CD4-positive, alpha-beta T cell (primary cell): Measurements from ENCODE around the gene RALGPS2. TPM values are rescaled to one million over a fixed set of nuclear protein-coding genes. Genes with fewer than 3 reads are reported as not detected.

ENCODE experiments used
- ATAC-seq: fragments of 200-7000 bp; cut with Tn5 transposase; one replicate; pipeline ENCODE4 v1.10.0; 2022; ENCODE audit warnings: mild to moderate bottlenecking; ENCODE audit not compliant: poor library complexity
- CTCF ChIA-PET: fragments of 350-600 bp; sonication (Branson Sonifier 250); formaldehyde crosslinking; loops from one replicate; lab custom pipeline; 2021; ENCODE audit warnings: antibody characterized with exemption, inconsistent platforms; lab: Charles Lee
- POLR2A ChIA-PET: fragments of 350-600 bp; sonication (Branson Sonifier 250); formaldehyde crosslinking; loops from one replicate; lab custom pipeline; 2021; ENCODE audit warnings: antibody characterized with exemption, inconsistent platforms; lab: Charles Lee
- DNase-seq, 14 experiments: peaks; one replicate each; pipeline ENCODE4 v3.0.0-alpha.2; 2013 to 2020; ENCODE audit warnings: mixed read lengths in 2 of 14
- H3K27ac ChIP-seq, 2 donors: one replicate each; pipeline versions ENCODE4 v1.5.1 to v1.7.0; 2013; ENCODE audit warnings: low read length in 2 of 2, low read depth in 1 of 2, mild to moderate bottlenecking in 1 of 2
- H3K27me3 ChIP-seq, 2 experiments: 1 replicate in 1 of 2; 2 replicates in 1 of 2; pipeline versions ENCODE4 v1.6.1 to v1.7.0; 2013; ENCODE audit warnings: low read length in 2 of 2, control low read depth in 1 of 2, mild to moderate bottlenecking in 1 of 2, moderate library complexity in 1 of 2; ENCODE audit not compliant: insufficient read depth in 2 of 2, control insufficient read depth in 1 of 2
- H3K36me3 ChIP-seq: one replicate; pipeline ENCODE4 v1.6.1; 2013; ENCODE audit warnings: low read length, control low read depth; ENCODE audit not compliant: insufficient read depth
- H3K4me1 ChIP-seq: one replicate; pipeline ENCODE4 v1.6.1; 2013; ENCODE audit warnings: low read length, control low read depth; ENCODE audit not compliant: insufficient read depth
- H3K4me3 ChIP-seq: one replicate; pipeline ENCODE4 v1.5.1; 2013; ENCODE audit warnings: mild to moderate bottlenecking, low read length, moderate library complexity
- H3K9me3 ChIP-seq, 2 experiments: 1 replicate in 1 of 2; 2 replicates in 1 of 2; pipeline versions ENCODE4 v1.6.1 to v1.7.0; 2013; ENCODE audit warnings: low read length in 2 of 2, mild to moderate bottlenecking in 2 of 2, control low read depth in 1 of 2, moderate library complexity in 1 of 2; ENCODE audit not compliant: control insufficient read depth in 1 of 2, insufficient read depth in 1 of 2
- H3K27ac Mint-ChIP-seq: one replicate; pipeline ENCODE4 v1.8.0; 2020; ENCODE audit warnings: mixed read lengths
- H3K27me3 Mint-ChIP-seq: one replicate; pipeline ENCODE4 v1.8.0; 2021; ENCODE audit warnings: mixed read lengths
- H3K36me3 Mint-ChIP-seq: one replicate; pipeline ENCODE4 v1.8.0; 2021; ENCODE audit warnings: low read depth, mixed read lengths
- H3K4me1 Mint-ChIP-seq: one replicate; pipeline ENCODE4 v1.8.0; 2021; ENCODE audit warnings: low read depth, mixed read lengths
- H3K4me3 Mint-ChIP-seq: one replicate; pipeline ENCODE4 v1.8.0; 2020; ENCODE audit warnings: mild to moderate bottlenecking, mixed read lengths
- H3K9me3 Mint-ChIP-seq: one replicate; pipeline ENCODE4 v1.8.0; 2020; ENCODE audit warnings: mixed read lengths
- CTCF ChIP-seq: fragments of 200-600 bp; IDR thresholded peaks from one replicate; pipeline ENCODE4 v1.8.0; 2022; ENCODE audit warnings: antibody characterized with exemption, mild to moderate bottlenecking
- intact Hi-C, 2 experiments: fragments of 100-400 bp; cut with DNase I in 1 of 2; cut with micrococcal nuclease in 1 of 2; formaldehyde crosslinking; loops; one replicate each; pipeline versions ENCODE4 v1.15.1 to v1.9.0; 2023 to 2025; cut with DNase I, micrococcal nuclease
- total RNA-seq, 174 experiments: library from RNA in 2 of 174; stranded (reverse) in 2 of 174; gene quantifications; one replicate each; pipeline ENCODE4 v1.2.3 and lab custom pipeline; 2021 to 2026

Gene RALGPS2
- total RNA-seq, 2 experiments from 2014 or later, result 8.6 to 10.8 TPM

DNA sequence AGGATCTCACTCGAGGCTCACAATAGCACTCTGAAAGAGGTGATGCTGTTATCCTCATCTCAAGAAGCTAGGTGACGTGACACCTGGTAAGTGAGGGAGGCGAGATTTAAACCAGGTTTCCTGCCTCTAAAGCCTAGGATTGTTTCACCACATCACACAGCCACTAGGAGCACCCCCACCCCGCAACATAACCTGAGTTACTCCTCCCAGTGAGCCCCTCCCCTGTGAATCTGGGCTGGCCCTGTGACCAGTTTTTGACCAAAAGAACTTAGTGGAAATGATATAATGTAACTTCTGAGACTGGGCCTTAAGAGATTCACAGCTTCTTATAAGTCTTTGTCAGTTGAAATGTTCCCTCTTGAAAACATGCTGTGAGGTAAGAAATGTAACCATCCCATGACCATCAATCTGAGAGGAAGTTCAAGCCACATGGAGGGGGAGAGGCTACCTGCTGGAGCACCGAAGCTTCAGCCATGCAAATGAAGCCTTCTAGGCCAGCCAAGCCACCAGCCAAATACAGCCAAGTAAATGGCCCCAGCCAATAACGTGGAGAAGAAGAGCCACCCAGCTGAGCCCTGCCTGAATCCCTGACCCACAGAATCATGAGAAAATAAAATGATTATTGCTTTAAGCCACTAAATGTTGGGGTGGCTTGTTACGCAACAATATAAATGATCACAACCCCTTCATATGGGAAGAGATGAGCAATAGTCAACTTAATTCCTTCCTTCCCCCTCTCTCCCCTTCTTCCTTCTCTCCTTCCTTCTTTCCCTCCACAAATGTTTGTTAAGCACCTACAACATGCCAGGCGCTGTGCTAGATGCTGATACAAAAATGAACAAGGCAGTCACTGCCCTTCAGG lies 239.7 kb downstream of the RALGPS2 start:
- no peak overlapping the region for H3K27ac Mint-ChIP-seq
- H3K36me3 Mint-ChIP-seq, result no peaks in the 10 kb centered on the region
- CTCF ChIA-PET, result no interaction called here
- TF ChIP-seq CTCF, result no peak
- no peaks in the 10 kb centered on the region for H3K4me1 Mint-ChIP-seq
- H3K9me3 ChIP-seq, result peaks cover 0 to 12% of the 10 kb centered on the region in 2 experiments
- intact Hi-C loops, result no loop called here
- H3K9me3 Mint-ChIP-seq, result no peaks in the 10 kb centered on the region
- no peaks in the 10 kb centered on the region for H3K36me3 ChIP-seq
- no peak overlapping the region for H3K27ac ChIP-seq
- DNase-seq (no peak), ATAC-seq (no peak)
- no peaks in the 10 kb centered on the region for H3K27me3 Mint-ChIP-seq
- POLR2A ChIA-PET, result no interaction called here
- no peak overlapping the region for H3K4me3 ChIP-seq
- H3K4me3 Mint-ChIP-seq, result no peak overlapping the region
- no peaks in the 10 kb centered on the region for H3K27me3 ChIP-seq
- H3K4me1 ChIP-seq, result no peaks in the 10 kb centered on the region

DNA sequence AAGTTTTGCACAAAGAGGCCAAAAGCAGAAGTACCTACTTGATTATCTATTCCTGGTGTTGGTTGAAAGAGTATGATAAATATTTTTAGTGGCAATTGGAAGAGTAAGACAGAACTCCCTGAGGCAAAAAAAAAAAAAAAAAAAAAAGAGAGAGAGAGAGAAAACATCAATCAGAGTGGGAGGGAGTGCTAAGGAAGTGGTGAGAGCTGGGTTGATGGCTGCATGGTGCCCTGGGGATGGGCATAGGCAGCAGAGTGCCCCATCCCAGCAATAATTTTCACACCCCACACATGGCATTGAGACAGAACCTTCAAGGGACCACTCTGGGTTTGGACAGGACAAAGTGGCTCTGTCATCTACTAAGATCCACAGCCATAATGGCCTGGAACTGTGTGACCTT lies 241.3 kb downstream of the RALGPS2 start:
- Histone ChIP-seq H3K4me1 (no peaks in the 10 kb centered on the region), H3K27ac (no peak overlapping the region), H3K27me3 (no peaks in the 10 kb centered on the region), H3K4me3 (no peak overlapping the region), H3K36me3 (no peaks in the 10 kb centered on the region), H3K9me3 (peaks cover 0 to 8% of the 10 kb centered on the region in 2 experiments)
- Mint-ChIP-seq H3K4me1 (no peaks in the 10 kb centered on the region), H3K36me3 (no peaks in the 10 kb centered on the region), H3K9me3 (no peaks in the 10 kb centered on the region), H3K27me3 (no peaks in the 10 kb centered on the region), H3K27ac (no peak overlapping the region), H3K4me3 (no peak overlapping the region)
- ChIA-PET POLR2A (no interaction called here), CTCF (no interaction called here)
- ATAC-seq (no peak), DNase-seq (no peak)
- intact Hi-C loops, result no loop called here
- no peak for TF ChIP-seq CTCF

DNA sequence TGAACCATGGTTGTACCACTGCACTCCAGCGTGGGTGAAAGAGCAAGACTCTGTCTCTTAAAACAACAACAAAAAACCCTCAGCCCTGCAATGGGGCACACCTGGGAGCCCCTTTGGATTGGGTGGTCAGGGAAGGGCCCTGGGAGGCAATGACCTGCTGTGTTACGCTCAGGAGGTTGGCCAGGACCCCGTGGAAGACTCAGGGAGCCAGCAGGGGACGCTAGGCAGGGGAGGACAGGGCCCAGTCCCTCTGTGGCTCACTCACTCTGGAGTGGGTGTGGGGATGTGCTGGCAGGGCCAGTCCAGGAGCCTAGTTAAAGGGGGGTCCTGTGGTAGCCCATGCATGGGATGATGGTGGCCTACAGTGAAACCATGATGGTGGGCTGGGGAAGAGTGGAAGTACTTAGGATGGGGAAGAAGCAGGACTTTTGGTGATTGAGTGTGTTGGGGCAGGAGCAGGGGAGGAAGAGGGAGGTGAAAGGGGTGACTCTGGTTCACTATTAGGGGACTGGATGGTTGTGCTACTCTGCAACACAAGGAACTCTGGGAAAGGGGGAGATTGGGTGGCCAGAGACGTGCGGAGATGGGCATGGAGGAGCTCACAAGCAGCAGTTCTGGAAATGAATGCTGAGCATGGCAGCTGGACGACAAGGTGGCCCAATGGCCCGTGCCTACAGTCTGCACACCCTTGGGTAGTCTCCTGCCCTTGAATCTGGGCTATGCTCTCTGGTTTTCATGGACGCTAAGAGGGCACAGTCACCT lies 244.4 kb downstream of the RALGPS2 start:
- Mint-ChIP-seq H3K27me3 (peaks cover 6% of the 10 kb centered on the region), H3K27ac (no peak overlapping the region), H3K4me3 (no peak overlapping the region), H3K9me3 (no peaks in the 10 kb centered on the region), H3K4me1 (no peaks in the 10 kb centered on the region), H3K36me3 (no peaks in the 10 kb centered on the region)
- no peak for TF ChIP-seq CTCF
- Histone ChIP-seq H3K27me3 (no peaks in the 10 kb centered on the region), H3K36me3 (no peaks in the 10 kb centered on the region), H3K4me3 (no peak overlapping the region), H3K9me3 (no peaks in the 10 kb centered on the region), H3K27ac (no peak overlapping the region), H3K4me1 (peaks cover 8% of the 10 kb centered on the region)
- ChIA-PET POLR2A (no interaction called here), CTCF (no interaction called here)
- DNase-seq (no peak), ATAC-seq (no peak)
- intact Hi-C loops, result no loop called here
